Body of pancreas (tissue), 4 donors: ENCODE measurements around the gene CRK.

Experiments
- POLR2A ChIP-seq, 3 donors: fragments of 450-650 bp; IDR thresholded peaks; one replicate each; pipeline ENCODE4 v1.6.1; 2016; ENCODE audit warnings: antibody characterized with exemption in 3 of 3, mild to moderate bottlenecking in 2 of 3
- TF ChIP-seq, protein P1 (sequence below), 7 experiments: fragments of 450-650 bp in 4 of 7; fragments of 200-600 bp in 3 of 7; sonication (generic) in 3 of 7; IDR thresholded peaks; one replicate each; pipeline ENCODE4 v1.5.1; 2016 to 2019; ENCODE audit warnings: antibody characterized with exemption in 7 of 7

DNA sequence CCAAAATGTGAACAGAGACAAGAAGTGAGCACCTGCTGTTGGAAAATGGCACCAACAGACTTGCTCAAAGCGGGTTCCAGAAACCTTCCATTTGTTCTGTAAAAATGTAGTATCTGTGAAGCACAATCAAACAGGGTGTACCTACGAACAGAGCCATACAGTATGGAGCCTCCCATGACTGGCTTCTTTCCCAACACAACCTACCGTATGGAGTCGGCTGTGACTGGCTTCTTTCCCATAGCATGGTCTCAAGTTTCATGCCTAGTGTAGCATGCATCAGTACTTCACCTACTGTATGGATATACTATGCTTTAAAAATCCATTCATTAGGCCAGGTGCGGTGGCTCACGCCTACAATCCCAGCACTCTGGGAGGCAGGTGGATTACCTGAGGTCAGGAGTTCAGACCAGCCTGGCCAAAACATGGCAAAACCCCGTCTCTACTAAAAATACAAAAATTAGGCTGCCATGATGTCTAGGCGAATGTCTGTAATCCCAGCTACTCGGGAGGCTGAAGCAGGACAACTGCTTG is 82.3 kb downstream of the CRK start:
- TF ChIP-seq, protein P1, sequence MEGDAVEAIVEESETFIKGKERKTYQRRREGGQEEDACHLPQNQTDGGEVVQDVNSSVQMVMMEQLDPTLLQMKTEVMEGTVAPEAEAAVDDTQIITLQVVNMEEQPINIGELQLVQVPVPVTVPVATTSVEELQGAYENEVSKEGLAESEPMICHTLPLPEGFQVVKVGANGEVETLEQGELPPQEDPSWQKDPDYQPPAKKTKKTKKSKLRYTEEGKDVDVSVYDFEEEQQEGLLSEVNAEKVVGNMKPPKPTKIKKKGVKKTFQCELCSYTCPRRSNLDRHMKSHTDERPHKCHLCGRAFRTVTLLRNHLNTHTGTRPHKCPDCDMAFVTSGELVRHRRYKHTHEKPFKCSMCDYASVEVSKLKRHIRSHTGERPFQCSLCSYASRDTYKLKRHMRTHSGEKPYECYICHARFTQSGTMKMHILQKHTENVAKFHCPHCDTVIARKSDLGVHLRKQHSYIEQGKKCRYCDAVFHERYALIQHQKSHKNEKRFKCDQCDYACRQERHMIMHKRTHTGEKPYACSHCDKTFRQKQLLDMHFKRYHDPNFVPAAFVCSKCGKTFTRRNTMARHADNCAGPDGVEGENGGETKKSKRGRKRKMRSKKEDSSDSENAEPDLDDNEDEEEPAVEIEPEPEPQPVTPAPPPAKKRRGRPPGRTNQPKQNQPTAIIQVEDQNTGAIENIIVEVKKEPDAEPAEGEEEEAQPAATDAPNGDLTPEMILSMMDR (IDR thresholded peaks at IDR 0.05): no peak
- TF ChIP-seq POLR2A (IDR thresholded peaks at IDR 0.05): no peak
